Activated CD4-positive, alpha-beta T cell treated with anti-CD3 and anti-CD28 coated beads, Interleukin-2, amount 50 U/mL, for 24 hours (primary cell): Measurements from ENCODE around the gene MKX.

Source experiments
- DNase-seq, 2 donors: peaks; one replicate each; pipeline ENCODE4 v3.0.0-alpha.2; 2020; ENCODE audit warnings: low read depth in 1 of 2, low spot score in 1 of 2

The MKX gene

DNA sequence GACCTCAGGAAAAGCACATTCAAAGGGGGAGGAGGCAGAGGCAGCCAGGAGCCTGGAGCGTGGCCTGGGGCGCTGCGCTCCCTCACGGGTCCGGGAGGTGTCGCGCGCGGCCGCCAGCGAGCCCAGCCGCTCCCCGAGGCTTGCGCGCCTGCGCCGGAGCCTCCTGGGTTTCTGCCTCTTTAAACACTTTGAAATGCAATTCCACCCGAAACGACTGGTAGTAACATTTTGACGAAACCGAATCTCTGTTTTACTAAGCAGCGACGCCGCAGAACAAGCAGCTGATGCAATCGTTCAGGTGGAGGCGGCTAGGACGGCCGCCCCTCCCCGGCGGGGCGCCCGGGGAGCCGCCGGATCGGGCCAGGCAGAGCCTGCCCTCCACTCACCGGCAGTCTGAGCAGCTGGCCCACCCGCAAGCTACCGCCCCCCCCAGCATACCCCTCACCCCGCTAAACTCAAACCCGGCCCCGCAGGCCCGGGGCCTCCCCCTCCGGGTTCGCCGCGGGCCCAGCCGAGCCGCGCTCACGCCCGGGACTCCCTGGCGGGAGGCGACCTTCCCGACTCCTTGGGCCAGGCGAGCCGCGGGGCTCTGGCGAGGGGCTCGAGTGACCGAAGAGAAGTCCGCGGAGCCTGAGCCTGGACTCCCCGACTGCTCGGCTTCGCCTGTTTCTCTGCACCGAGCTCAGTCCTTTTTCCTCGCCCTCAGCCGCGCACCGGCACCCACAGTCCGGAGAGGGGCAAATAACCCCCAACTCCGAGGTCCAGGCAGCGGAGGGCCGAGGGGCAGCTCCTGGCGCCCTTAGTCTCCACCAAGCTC is 3.2 kb downstream of the MKX start:
- DNase-seq = peak; percentile 76 to 82

DNA sequence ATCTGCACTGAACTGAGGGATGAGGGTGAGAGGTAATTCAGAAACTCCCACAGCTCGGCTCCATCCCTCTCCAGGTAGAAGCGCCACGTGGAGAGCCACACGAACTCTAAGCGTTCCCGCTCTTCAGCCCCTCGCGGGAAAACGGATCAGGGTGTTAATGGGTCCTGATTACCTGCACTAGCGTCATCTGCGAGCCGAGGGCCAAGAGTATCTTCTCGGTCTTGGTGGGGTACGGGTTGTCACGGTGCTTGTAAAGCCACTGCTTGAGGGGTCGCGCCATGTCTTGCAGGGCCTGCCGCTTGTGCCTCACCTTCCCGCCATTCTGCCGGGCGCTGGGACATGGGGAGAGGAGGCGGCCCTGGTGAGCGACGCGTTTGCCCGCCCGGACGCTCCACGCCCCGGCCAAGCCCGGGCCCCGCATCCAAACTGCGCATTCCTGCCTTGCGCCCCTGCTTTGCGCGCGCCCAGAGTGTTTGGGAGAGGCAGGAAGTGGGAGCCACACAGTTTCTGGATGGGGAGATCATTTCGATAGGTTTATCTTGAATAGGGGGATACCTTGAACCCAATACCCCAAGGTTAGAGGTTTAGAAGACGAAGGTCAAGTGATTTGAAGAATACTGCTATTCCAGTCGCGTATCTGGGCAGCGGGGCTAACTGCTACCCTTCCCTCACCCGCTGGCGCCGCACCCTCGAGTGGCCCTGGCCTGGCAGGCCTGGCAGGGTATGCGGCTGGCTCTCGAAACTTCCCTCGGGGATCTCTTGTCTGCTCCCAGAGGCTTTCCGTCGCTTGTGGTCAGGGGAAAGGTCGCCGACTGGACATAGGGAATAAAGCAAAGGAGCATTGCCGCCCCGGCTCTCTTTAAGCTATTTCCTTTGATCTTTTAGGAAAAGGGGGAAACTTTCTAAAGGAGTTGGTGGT is 4.2 kb downstream of the MKX start:
- DNase-seq = no peak

DNA sequence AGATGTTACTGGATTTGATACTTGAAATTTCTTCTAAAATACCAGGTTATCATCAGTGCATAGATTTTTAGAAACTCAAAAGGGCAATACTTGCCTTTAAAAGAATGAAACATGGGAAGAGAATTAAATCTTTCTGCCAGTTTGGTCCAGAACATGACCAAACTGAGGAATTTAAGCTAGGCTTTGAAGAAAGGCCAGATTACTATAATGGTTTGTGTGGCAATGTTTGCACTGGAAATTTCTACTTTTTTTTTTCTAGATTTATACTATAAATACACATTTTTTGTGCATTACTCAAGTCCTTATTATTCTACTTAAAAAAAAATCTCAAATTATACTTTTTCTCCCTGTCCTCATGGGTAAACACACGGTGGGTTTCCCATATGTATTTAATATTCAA is 9.2 kb downstream of the MKX start:
- no peak for DNase-seq

DNA sequence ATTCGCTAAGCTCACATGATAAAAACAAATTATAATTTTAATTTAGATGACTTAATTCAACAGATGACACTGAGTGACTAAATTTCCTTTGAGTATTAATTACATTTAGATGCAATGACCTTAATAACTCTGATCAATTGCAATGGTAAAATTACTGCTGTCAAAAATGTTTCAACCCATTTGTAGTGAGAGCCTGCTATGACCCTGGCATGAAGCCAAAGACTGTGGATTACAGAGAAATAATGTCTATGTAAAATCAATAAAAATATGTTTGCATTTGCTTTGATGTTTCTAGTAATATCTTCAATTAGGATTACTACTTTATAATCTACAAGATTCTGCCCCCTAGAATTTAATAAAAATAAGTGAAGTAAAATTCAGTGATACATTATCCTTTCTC is 15.6 kb downstream of the MKX start:
- no peak for DNase-seq

DNA sequence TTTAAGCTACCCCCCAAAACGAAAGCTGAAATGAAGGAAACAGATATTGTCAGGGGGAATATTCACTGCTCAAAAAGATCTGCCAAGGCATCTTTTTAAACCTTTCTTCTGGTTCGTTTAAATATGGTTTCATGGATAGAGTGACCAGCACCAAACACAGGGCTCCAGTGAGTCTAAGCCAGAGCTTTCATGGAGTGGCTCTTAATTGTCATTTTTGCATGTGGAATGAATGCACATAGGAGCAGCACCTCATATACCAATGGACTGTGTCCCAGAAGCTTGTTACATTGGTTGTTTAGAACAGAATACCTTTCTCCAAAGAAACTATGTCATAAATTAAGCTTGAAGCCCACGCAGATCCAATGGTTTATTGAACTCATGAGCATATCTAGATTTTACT is 17.3 kb downstream of the MKX start:
- no peak for DNase-seq

DNA sequence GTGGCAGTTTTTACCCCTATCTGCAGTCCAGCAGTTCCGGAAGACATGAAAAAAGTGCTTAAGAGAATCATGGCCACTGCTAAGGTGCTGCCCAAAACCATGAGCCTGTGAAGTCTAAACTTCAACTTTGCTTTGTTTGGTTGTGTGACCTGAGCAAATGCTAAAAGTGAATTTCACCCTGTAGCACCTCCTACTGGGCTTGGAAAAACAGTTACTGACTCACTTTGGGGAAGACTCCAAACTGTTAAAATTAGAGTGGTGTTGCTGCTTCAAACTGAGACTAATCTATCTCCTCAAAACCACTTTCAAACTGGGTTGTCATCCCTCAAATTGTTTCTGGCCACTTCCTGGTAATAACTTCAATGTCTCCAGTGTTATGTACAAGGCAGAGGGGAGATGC is 21.3 kb downstream of the MKX start:
- DNase-seq = no peak

DNA sequence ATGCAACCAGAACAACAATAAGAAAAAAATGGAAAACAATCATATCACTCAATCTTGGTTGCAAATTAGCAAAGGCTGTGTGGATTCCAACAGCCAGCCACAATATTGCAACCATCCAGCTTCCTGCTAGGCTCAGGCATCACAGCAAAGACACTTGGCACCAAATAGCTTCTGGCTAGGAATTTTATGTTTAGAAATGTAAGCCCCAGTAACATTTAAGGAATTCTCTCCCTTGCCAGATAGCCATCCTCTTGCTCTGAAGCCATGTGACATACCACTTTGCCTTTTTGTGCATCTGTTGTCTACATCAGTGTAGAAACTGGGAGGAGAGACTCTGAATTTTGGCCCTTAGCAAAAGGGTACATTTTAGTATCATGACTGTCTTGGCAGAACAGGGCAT is 22.2 kb downstream of the MKX start:
- DNase-seq = no peak

DNA sequence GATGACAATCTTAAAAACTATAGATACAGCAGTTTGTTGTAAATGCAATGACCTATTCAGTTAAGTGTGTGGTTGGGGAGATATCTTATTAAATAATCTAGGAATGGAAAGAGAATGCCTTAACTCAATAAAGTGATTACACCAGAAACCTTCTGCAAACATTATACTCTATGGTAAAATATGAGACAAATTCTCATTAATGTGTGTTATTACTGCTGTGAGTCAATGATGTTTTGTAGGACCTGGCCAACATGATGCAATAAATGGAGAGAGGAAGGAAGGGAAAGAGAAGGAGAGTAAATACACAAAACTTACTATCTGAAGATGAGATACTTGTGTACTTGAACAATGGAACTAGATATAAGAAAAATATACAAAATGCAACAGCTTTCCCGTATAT is 25.1 kb downstream of the MKX start:
- no peak for DNase-seq

DNA sequence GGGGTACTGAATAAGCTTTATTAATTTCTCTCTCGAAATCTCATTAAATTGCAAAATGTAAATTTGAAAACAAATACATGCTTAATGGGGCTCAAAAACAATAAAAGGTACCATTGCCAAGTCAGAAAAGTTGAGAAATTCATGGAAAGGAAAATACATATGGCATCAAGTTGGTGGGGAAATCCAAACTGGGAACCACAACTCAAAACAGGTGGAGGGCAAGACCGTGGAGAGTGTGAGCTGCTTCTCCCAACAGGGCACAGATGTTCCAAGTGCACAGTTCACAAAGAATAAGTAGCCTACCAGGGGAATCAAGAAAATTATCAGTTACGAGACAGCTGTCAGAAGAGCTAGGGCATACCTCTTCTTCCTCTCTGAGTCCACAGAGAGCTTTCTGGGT is 26.6 kb downstream of the MKX start:
- no peak for DNase-seq

DNA sequence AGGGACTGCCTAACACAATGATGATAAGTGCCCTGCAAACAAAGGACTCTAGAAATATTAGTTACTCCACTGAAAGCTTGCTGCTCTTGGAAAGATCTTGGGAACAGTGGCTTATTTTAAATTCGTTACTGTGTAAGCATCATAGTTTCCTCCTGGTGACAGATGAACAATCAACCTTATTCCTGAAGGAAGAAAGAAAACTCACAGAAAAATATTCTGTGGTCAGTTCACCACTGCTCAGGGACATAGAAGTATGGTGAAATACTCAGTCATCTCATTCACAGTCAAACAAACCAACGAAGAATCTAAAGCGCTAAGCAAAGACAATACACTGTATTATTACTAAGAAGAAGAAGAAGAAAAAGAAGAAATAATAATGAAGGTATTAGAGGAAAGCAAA is 27.8 kb downstream of the MKX start:
- no peak for DNase-seq

DNA sequence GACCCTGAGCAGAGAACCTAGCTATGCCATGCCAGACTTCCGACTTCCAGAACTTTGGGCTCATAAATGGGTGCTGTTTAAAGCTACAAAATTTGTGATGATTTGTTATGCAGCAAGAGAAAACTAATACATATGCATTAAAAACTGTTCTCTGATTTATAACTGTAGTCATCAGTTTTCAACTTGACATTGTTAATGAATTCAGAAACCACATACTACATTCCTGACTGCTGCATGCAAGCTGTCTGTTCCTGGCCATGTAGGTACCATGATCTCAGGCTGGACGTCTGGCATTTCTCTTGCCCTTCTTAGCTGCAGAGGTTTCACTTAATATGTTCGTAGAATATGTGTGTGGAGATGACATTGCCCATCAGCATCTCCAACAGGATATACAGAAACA is 28.4 kb downstream of the MKX start:
- no peak for DNase-seq

DNA sequence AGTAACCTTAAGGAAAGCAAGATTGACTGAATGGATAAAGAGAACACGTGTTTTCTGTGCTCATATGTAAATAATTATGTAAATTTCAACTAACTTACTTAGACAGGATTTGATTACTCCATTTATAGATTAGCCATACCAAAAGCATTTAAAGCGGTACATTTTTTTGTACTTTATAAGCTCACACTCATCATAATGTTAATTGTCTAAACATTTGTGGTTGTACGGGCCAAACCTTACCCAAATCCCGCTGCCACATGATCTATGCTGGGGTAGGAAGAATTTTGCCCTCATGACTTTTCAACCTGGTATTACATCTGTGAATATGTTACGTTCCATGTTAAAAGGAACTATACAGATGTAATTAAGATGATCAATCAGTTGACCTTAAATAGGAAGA is 29.1 kb downstream of the MKX start:
- DNase-seq = no peak

DNA sequence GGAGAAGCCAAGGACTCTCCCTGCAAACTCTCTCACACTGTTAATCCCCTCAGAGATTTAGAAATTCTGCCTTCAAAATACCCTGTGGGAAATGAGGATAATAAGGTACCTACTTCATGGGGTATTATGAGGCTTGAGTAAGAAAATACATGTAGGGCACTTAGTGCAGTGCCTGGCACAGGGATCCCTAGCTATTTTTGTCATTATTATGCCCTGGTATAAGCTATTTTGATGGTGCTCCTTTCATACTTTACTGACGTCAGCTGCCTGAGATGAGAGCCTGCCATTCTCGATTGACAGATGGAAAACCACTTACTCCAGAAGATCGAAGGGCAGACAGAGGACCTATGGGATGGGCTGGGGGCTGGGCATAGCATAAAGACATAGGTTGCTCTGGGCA is 30.1 kb downstream of the MKX start:
- no peak for DNase-seq

DNA sequence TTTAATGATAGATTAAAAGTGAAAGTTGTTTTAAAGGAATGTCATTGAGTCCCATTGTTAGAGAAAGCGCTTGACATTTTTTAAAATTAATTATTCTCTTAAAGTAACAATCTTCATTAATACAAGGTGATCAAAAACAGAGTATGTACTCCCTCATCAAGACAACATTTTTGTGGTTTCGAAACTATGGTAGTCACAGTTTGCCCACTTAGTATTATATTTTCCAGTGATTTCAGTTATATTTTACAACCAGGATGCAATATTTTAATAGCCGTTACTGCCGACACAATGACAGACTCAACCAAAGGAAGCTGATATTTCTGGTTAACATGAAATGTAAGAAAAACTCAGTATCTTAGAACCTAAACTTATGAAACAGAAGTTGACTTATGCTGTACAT is 31.3 kb downstream of the MKX start:
- no peak for DNase-seq

DNA sequence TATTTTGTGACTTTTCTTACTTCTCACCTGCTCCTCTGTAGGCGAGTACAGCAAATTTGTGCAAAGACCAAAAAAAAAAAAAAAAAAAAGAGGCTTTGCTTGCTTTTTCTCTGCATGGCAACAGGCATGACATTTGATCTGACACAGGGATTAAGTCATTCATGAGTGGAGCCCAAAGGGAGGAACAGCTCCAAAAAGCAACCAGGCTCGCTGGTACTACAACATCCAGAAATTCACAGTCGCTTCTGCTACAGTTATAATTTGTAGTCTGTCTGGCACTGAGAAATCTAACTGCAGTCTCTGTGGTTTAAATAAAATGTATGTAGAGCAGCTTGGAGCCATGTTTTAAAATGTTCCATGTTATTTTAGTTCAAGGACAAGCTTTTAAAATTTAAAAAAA is 31.7 kb downstream of the MKX start:
- no peak for DNase-seq

DNA sequence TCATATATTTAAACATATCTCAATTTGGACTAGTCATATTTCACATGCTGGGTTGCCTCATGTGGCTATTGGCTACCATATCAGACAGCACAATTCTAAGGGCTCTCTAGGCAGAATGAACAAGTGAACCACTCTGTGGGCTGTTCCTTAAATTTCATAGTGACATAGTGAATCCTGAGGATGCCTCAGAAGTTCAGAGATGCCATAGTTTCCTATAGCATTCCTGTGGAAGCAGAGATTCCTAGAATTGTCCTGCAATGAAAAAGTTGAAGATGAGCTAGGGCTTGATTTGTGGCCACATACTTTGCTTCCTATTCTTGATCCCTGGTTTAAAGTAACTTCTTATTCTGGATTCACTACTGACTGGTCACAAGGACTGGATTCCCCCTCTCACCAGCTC is 35.6 kb downstream of the MKX start:
- DNase-seq = no peak

DNA sequence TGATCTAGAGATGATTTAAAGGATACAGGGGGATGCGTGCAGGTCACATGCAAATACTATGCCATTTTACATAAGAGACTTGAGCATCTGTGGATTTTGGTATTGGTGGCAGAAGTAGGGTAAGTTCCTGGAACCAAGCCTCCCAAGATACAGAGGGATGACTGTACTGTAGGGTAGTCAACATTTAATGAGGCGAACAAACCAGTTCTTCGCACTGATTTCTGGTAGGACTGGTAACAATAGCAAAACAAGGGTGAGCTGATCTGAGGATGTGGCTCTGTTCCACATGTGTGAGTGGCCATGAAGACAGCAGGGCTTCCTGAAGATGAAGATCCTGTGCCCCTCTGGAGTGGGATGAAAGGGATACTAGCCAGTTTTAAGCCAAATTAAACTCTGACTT is 36.3 kb downstream of the MKX start:
- DNase-seq = no peak

DNA sequence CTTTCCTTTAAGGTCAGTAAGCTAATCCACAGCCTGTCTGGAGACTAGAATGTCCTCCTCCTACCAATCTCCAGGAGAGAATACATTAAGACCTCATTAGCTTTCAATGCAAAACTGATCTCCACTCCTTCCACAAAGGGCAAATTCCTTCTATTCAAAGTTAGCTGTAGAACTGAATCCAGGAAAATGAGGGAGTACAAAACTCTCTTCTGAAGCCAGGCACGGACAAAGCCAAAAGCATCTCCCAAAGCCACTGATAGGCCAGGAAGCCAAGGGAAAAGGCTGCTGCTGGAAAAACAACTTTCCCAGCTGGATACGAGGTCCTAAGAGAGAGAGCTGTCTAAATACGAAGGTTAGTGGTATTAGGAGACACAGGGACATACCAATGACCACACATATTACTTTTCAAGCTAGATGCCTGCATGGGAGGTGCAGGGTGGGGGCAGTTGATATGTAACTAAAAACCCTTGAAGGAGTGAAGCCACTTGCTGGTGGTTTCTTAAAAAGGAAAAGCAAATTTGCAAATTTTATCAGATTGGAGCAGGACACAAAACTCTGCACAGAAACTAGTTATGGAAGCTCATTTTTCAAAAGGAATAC is 43.6 kb downstream of the MKX start:
- no peak for DNase-seq

DNA sequence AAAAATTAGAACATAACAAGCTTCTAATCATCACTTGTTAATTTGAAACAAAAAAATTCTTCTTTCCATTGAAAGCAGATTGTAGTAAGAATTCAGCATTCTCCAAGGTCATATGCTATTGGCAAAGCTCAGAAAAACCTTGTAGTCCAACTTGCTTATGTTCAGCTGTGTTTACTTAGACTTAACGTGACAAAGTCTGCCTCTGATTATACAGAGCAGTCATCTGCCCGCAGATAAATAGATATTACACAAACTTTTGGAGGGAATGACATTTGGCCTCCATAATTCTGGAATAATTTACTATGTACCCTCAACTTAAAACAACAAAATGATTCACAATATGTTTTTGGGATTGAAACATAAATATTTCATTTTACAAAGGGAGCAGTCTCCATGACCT is 45.8 kb downstream of the MKX start:
- DNase-seq = no peak

DNA sequence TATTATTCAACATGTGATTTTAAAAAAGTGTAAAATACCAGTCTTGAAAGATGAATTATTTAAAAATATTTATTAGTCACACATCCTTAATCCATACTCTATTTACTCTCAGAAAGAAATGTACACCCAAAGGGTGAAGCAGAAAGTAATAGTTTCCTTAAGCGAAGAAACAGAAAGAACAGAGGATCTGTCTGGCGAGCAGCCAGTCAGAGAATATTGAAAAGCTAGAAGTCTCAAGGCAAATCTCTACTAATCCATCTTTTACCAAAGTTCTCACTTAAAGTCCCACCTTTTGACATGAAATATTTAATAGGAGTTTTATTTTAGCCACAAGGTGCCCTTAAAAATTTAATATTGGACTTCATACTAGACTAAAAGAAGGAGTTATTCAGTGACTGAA is 46.7 kb downstream of the MKX start:
- no peak for DNase-seq

DNA sequence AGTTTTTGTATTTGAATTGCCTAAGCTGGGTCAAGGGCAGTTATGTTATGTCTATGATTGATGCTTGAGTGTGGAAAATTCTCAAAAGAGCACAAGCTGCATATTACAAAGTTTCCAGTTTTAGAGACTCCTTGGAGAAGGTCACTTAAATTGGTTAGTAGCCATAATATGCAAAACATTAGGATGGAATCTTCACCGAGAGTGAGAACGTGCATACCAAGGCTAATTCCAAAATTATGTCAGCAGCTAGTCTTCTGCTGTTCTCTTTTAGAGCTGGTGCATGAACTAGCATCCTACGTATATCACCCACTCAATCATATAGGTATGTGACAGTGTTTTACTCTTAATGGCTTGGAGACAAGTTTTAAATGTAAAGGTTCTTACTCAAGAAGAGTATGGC is 49.2 kb downstream of the MKX start:
- no peak for DNase-seq

DNA sequence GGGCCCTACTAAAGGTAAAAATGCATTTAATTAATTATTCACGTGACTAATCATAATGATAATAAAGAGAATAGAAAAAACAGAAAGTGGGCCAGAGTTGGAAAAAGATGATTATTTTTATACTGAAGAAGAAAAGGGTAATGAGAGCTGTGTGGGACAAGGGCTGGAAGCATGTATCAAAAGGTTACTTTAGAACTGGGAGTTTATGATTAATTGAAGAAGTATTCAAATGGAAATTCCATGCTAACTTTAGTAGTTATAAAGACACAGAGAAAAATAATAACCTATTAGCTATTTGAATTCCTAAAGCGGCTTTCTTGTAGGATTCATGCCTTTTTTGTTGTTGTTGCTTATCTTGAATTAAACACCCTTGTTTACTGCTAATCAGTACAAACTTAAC is 49.9 kb downstream of the MKX start:
- no peak for DNase-seq
